Right renal pelvis (tissue), 4 donors: ENCODE measurements around the gene THEM5. TPM values are rescaled to one million over a fixed set of nuclear protein-coding genes. Genes with fewer than 3 reads are reported as not detected.

Source experiments
- DNase-seq, 4 donors: peaks; one replicate each; pipeline ENCODE4 v3.0.0-alpha.2; 2013; ENCODE audit warnings: low read depth in 4 of 4, low spot score in 3 of 4, missing footprints in 1 of 4
- polyA plus RNA-seq, 4 donors: library from polyadenylated mRNA; unstranded; fragments of 120-200 nt; gene quantifications; one replicate each; pipeline ENCODE4 v1.2.1, GENCODE V29; 2013; ENCODE audit not compliant: insufficient read length in 4 of 4

The THEM5 gene
- polyA plus RNA-seq, 4 donors, result 0.60 to 1.3 (median 0.68) TPM

GRCh38 chr1:151803164-151803563 is 50.3 kb downstream of the THEM5 start:
- no peak for DNase-seq

GRCh38 chr1:151802372-151802771 is 51.1 kb downstream of the THEM5 start:
- no peak for DNase-seq

DNA sequence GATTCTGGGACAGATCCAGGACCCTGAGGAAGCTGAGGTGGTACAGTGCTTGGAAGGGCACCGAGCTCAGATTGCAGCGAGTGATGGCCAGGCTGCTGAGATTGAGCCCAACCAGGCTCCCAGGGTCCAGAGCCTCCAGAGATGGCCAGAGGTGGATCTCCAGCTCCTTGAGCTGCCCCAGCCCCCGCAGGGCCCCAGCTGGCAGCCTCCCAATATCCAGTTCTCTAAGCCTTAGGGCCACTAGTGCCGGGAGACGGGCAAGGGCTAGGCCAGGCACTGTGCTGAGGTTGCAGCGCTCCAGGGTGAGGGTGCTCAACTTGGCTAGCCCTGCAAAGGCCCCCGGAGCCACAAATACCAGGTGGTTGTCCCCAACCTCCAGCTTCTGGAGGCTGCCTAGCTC is 51.7 kb downstream of the THEM5 start:
- DNase-seq, result no peak

DNA sequence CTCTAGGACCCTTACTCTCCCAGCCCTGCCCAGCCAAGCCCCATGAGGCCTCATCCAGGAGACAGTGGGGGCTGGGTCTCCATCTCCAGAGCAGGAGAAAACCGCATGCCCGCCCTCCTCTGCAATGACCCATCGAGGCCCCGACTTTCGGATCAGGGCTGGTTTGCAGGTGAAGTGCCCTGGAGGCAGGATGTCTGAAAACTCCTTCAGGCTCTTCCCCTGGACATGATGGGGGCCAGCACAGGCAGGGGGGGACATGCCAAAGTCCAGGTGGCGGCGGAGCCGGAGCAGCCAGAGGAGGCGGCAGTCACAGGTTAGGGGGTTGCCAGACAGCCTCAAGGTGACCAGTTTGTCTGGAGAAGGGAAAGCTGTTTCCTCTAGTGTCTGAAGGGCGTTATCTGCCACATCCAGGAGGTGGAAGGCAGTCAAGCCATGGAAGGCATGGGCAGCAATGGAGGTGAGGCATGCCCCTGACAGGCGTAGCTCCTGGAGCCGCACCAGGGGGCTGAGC is 52.1 kb downstream of the THEM5 start:
- DNase-seq, result no peak

DNA sequence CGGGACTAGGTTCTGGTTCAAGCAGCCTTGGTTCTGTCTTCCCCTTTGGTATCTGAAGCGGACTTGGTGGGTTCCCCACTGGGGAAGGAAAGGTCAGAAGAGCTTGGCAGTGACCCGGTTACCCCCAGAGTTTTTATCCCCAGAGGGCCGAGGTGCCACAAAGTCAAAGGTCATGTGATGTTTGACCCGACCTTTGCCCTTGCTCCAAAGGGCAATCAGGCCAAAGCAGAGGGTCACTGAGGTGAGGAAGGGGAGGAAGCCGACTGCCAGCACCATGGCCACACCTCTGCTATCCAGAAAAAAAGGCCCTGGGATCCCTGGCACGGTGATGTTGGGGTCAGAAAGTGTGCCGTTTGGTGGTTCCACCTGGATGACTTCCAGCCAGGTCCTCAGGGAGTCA is 52.7 kb downstream of the THEM5 start:
- no peak for DNase-seq

DNA sequence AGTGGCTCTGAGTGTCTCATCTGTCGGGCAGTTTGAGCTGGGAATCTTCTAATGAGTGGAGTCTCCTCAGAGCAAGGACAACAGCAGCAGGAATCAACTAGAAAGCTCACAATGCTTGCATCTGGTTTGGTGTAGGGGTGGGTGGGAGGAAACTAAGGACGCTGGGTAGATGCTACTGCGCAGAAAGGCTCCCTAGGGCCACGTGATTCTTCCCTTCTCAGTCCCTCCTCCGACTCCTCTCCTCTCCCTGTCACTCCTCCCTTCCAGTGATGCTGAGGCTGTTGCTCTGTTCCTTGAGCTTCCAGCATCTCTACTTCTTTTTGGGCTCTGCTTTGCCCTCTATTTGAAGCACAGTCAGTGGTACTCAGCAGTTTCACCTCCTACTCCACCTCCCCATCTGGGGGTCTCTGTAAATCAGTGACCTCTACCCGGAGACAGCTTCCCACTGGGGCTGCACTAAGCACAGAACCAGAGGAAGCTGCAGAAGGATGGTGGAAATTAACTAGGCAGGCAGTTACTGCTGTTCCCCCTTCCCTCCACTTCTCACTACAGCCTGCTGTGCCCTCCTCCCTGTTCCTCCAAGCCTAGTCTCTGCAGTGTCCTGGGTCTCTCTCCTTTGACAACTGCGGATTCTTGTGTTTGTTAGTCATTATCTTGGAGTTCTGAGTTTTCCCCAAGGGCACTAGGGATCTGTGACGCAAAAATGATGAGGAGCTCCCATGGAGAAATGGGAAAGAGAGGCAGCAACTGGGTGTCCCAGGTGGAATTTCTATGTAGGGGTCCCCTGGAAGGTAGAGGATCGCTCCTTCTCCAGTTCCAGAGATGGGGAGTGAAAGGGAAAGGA is 54.1 kb downstream of the THEM5 start:
- DNase-seq, result no peak

GRCh38 chr1:151798571-151798970 is 54.9 kb downstream of the THEM5 start:
- DNase-seq, result no peak

Other genes starting within 250 kb of the THEM5 start
- 10 to 100 TPM; 21.1 to 27.3 (median 23.8) TPM for gene SNX27, start 241.7 kb downstream of the THEM5 start, polyA plus RNA-seq
- under 1 TPM; 0.07 to 0.57 (median 0.48) TPM for gene CELF3, start 136.9 kb downstream of the THEM5 start, polyA plus RNA-seq
- under 1 TPM in 2 of 4 donors, not detected in 2; 0.44 TPM for gene RIIAD1, start 132.2 kb downstream of the THEM5 start, polyA plus RNA-seq
- 100 to 1,000 TPM; 114 to 130 (median 121) TPM for gene MRPL9, start 90.2 kb downstream of the THEM5 start, polyA plus RNA-seq
- gene TDRKH, start 63.2 kb downstream of the THEM5 start, polyA plus RNA-seq, result 1 to 10 TPM; 8.4 to 9.2 (median 8.8) TPM
- under 1 TPM in 1 of 4 donors, not detected in 3; 0.03 TPM for gene LINGO4, start 48.3 kb downstream of the THEM5 start, polyA plus RNA-seq
- 1 to 10 TPM; 1.0 to 1.2 (median 1.1) TPM for gene RORC, start 21.9 kb downstream of the THEM5 start, polyA plus RNA-seq
- under 1 TPM; 0.18 to 0.64 (median 0.23) TPM for gene C2CD4D, start 13.9 kb downstream of the THEM5 start, polyA plus RNA-seq
- gene THEM4, start 55.8 kb upstream of the THEM5 start, polyA plus RNA-seq, result 10 to 100 TPM; 20.8 to 31.0 (median 23.9) TPM
- 100 to 1,000 TPM; 244 to 258 (median 251) TPM for gene S100A10, start 140.1 kb upstream of the THEM5 start, polyA plus RNA-seq
- 100 to 1,000 TPM; 279 to 362 (median 285) TPM for gene S100A11, start 183.3 kb upstream of the THEM5 start, polyA plus RNA-seq
- gene TCHHL1, start 235.4 kb upstream of the THEM5 start, polyA plus RNA-seq, result not detected